Hepatocyte (in vitro differentiated cells): ENCODE measurements around the gene HDHD2. TPM values are rescaled to one million over a fixed set of nuclear protein-coding genes. Genes with fewer than 3 reads are reported as not detected.

Experiments used
- DNase-seq: peaks from one replicate; pipeline ENCODE4 v3.0.0-alpha.2; 2016; ENCODE audit warnings: low spot score
- H2AFZ ChIP-seq: fragments of 200-600 bp; sonication (generic); 2 replicates; pipeline ENCODE4 v1.6.0; 2016; ENCODE audit warnings: antibody characterized with exemption, mild to moderate bottlenecking
- H3K27ac ChIP-seq: fragments of 200-600 bp; sonication (generic); 2 replicates; pipeline ENCODE4 v1.5.1; 2016; ENCODE audit warnings: mild to moderate bottlenecking
- H3K27me3 ChIP-seq: fragments of 200-600 bp; sonication (generic); 2 replicates; pipeline ENCODE4 v1.6.1; 2016
- H3K36me3 ChIP-seq: fragments of 200-600 bp; sonication (generic); replicated peaks from 2 replicates; pipeline ENCODE4 v1.5.1; 2016; ENCODE audit warnings: low read depth; ENCODE audit not compliant: insufficient read depth
- H3K4me1 ChIP-seq: fragments of 200-600 bp; sonication (generic); 2 replicates; pipeline ENCODE4 v1.5.1; 2016; ENCODE audit warnings: mild to moderate bottlenecking, moderate library complexity; ENCODE audit not compliant: insufficient read depth
- H3K4me2 ChIP-seq: fragments of 200-600 bp; sonication (generic); 2 replicates; pipeline ENCODE4 v1.6.0; 2016
- H3K4me3 ChIP-seq: fragments of 200-600 bp; sonication (generic); 2 replicates; pipeline ENCODE4 v1.5.1; 2016; ENCODE audit warnings: mild to moderate bottlenecking
- H3K79me2 ChIP-seq: fragments of 200-600 bp; sonication (generic); 2 replicates; pipeline ENCODE4 v1.6.0; 2017; ENCODE audit warnings: mild to moderate bottlenecking
- H3K9me2 ChIP-seq: fragments of 200-600 bp; sonication (generic); replicated peaks from 2 replicates; pipeline ENCODE4 v1.6.0; 2017; ENCODE audit warnings: mild to moderate bottlenecking; ENCODE audit not compliant: insufficient read depth
- H3K9me3 ChIP-seq: fragments of 200-600 bp; sonication (generic); 2 replicates; pipeline ENCODE4 v1.5.1; 2016; ENCODE audit warnings: low read depth, mild to moderate bottlenecking
- H4K20me1 ChIP-seq: fragments of 200-600 bp; sonication (generic); 2 replicates; pipeline ENCODE4 v1.6.0; 2016; ENCODE audit warnings: mild to moderate bottlenecking; ENCODE audit not compliant: insufficient read depth, poor library complexity, severe bottlenecking
- EZH2 ChIP-seq: fragments of 200-600 bp; sonication (generic); IDR thresholded peaks from 2 replicates; pipeline ENCODE4 v1.6.1; 2016; ENCODE audit warnings: antibody characterized with exemption, mild to moderate bottlenecking, borderline replicate concordance
- EZH2phosphoT487 ChIP-seq: fragments of 200-600 bp; sonication (generic); IDR thresholded peaks from one replicate; pipeline ENCODE4 v1.6.1; 2018; ENCODE audit warnings: antibody characterized with exemption, mild to moderate bottlenecking, low read depth, moderate library complexity; ENCODE audit not compliant: unreplicated experiment, severe bottlenecking
- WGBS: methylation state at CpG from one replicate; pipeline ENCODE4 v1.1.6; 2016; ENCODE audit warnings: low lambda C conversion rate; ENCODE audit errors: missing lambda C conversion rate; 5-methylcytosine and 5-hydroxymethylcytosine counted together
- polyA plus RNA-seq: library from polyadenylated mRNA; unstranded; fragments of >200 nt; fragmentation: Nextera tagmentation; extraction: Ambion mirVana; gene quantifications from 2 replicates; pipeline ENCODE4 v1.2.1, GENCODE V29; 2016
- total RNA-seq: library from RNA; depleted of rRNA; stranded (reverse); fragments of >200 nt; gene quantifications from 2 replicates; pipeline ENCODE4 v1.2.3, GENCODE V29; 2014
- TF ChIP-seq, protein P1 (sequence below): fragments of 200-600 bp; sonication (generic); IDR thresholded peaks from 2 replicates; pipeline ENCODE4 v1.5.1; 2016; ENCODE audit warnings: antibody characterized with exemption, mild to moderate bottlenecking; ENCODE audit not compliant: poor library complexity

The HDHD2 gene
- total and polyA plus RNA-seq, 2 experiments from 2014 or later, result 22.3 to 32.1 TPM

DNA sequence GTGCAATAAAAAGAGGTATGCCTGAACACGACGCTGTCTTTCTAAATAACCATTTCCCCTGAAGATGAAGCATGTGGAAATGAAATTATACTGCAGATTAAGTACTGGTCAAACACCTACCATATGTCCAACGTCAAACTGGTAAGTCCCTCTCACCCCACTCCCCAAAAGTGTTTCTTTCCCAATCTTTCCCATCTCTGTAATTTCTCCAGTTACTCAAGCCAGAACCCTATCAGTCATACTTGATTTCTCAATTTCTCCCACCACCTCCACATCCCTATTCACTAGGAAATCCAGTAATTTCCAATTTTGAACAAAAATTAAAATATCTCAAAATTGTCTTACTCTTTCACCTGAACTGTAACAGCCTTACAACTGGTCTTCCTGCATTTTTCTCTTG, 29.2 kb downstream of the HDHD2 start:
- Histone ChIP-seq H3K4me3 (no peak overlapping the region), H3K27me3 (no peaks in the 10 kb centered on the region), H3K9me3 (no peaks in the 10 kb centered on the region), H3K4me2 (no peak overlapping the region), H4K20me1 (no peaks in the 10 kb centered on the region), H2AFZ (no peak overlapping the region), H3K27ac (no peak overlapping the region), H3K9me2 (no peaks in the 10 kb centered on the region), H3K79me2 (no peaks in the 10 kb centered on the region), H3K4me1 (no peaks in the 10 kb centered on the region), H3K36me3 (no peaks in the 10 kb centered on the region)
- TF ChIP-seq, protein P1, sequence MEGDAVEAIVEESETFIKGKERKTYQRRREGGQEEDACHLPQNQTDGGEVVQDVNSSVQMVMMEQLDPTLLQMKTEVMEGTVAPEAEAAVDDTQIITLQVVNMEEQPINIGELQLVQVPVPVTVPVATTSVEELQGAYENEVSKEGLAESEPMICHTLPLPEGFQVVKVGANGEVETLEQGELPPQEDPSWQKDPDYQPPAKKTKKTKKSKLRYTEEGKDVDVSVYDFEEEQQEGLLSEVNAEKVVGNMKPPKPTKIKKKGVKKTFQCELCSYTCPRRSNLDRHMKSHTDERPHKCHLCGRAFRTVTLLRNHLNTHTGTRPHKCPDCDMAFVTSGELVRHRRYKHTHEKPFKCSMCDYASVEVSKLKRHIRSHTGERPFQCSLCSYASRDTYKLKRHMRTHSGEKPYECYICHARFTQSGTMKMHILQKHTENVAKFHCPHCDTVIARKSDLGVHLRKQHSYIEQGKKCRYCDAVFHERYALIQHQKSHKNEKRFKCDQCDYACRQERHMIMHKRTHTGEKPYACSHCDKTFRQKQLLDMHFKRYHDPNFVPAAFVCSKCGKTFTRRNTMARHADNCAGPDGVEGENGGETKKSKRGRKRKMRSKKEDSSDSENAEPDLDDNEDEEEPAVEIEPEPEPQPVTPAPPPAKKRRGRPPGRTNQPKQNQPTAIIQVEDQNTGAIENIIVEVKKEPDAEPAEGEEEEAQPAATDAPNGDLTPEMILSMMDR, result no peak
- WGBS, result 96% methylated on average over 3 of the region's 3 CpGs
- DNase-seq, result no peak

DNA sequence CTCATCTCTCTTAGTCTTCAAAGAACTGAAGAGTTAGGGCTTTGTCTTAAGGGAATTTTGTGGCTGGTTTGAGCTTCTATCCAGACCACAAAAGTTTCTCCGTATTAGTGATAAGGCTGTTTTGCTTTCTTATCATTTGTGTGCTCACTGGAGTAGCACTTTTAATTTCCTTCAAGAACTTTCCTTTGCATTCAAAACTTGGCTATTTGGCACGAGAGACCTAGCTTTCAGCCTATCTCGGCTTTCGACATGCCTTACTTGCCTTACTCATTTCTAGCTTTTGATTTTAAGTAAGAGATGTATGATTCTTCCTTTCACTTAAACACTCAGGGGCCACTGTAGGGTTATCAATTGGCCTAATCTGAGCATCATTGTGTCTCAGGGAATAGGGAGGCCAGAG, 29.9 kb downstream of the HDHD2 start:
- H3K9me3 ChIP-seq, result no peaks in the 10 kb centered on the region
- H2AFZ ChIP-seq, result no peak overlapping the region
- no peaks in the 10 kb centered on the region for H3K79me2 ChIP-seq
- no peaks in the 10 kb centered on the region for H3K36me3 ChIP-seq
- 76% methylated on average over 4 of the region's 4 CpGs for WGBS
- no peaks in the 10 kb centered on the region for H4K20me1 ChIP-seq
- DNase-seq, result no peak
- no peak overlapping the region for H3K4me3 ChIP-seq
- H3K27me3 ChIP-seq, result no peaks in the 10 kb centered on the region
- H3K4me1 ChIP-seq, result no peaks in the 10 kb centered on the region
- no peaks in the 10 kb centered on the region for H3K9me2 ChIP-seq
- H3K4me2 ChIP-seq, result no peak overlapping the region
- TF ChIP-seq, protein P1, result no peak
- TF ChIP-seq EZH2phosphoT487 (no peak), EZH2 (no peak)
- no peak overlapping the region for H3K27ac ChIP-seq

DNA sequence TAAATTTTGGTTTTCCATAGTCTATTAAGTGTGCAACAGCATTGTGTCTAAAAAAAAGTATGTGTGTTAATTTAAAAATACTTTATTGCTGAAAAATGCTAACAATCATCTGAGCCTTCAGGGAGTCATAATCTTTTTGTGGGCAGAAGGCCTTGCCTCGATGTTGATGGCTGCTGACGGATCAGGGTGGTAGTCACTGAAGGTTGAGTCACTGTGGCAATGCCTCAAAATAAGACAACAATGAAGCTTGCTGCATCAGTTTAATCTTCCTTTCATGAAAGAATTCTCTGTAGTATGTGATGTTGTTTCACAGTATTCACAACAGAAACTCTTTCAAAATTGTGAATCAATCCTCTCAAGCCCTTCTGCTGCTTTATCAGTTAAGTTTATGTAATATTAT, 31.3 kb downstream of the HDHD2 start:
- 92% methylated on average over 2 of the region's 2 CpGs for WGBS

More for the DNA sequence above, 31.3 kb downstream of the HDHD2 start:
- Histone ChIP-seq H3K9me3 (no peaks in the 10 kb centered on the region), H3K4me1 (no peaks in the 10 kb centered on the region), H3K79me2 (no peaks in the 10 kb centered on the region), H2AFZ (no peak overlapping the region), H3K9me2 (no peaks in the 10 kb centered on the region), H4K20me1 (no peaks in the 10 kb centered on the region), H3K27me3 (no peaks in the 10 kb centered on the region), H3K4me3 (no peak overlapping the region), H3K4me2 (no peak overlapping the region), H3K36me3 (no peaks in the 10 kb centered on the region), H3K27ac (no peak overlapping the region)
- TF ChIP-seq EZH2 (no peak), EZH2phosphoT487 (no peak)
- TF ChIP-seq, protein P1, result no peak
- DNase-seq, result no peak
